Esophagus muscularis mucosa (tissue), 4 donors: ENCODE results near the gene ANGPTL4. TPM values are rescaled to one million over a fixed set of nuclear protein-coding genes. Genes with fewer than 3 reads are reported as not detected.
"Not testable (repeated sequence)": the region's sequence is repeated elsewhere in the genome, so short reads cannot be mapped to it uniquely, and the experiment has no call there.

Experiments used
- DNase-seq: peaks from one replicate; pipeline ENCODE4 v3.0.0-alpha.2; 2017; ENCODE audit errors: extremely low spot score
- H3K27ac ChIP-seq, 4 donors: fragments of 200-600 bp; sonication (generic); replicated peaks in 1 of 4; 1 replicate in 3 of 4; 2 replicates in 1 of 4; pipeline ENCODE4 v1.5.1; 2016 to 2019; ENCODE audit warnings: mild to moderate bottlenecking in 1 of 4
- H3K27me3 ChIP-seq, 4 donors: fragments of 200-600 bp; sonication (generic); one replicate each; pipeline versions ENCODE4 v1.5.1 to v1.6.0; 2016 to 2019
- H3K36me3 ChIP-seq, 4 donors: fragments of 200-600 bp; sonication (generic); one replicate each; pipeline ENCODE4 v1.5.1; 2016 to 2019
- H3K4me1 ChIP-seq, 4 donors: fragments of 200-600 bp; sonication (generic); one replicate each; pipeline ENCODE4 v1.5.1; 2016 to 2019
- H3K4me3 ChIP-seq, 4 donors: fragments of 200-600 bp; sonication (generic); 1 replicate in 2 of 4; 2 replicates in 2 of 4; pipeline ENCODE4 v1.5.1; 2016 to 2019; ENCODE audit warnings: mild to moderate bottlenecking in 4 of 4, moderate library complexity in 1 of 4
- H3K9me3 ChIP-seq, 4 donors: fragments of 200-600 bp; sonication (generic); 1 replicate in 3 of 4; 2 replicates in 1 of 4; pipeline ENCODE4 v1.5.1; 2016 to 2019
- CTCF ChIP-seq, 3 experiments: fragments of 200-600 bp in 2 of 3; fragments of 450-650 bp in 1 of 3; sonication (generic) in 2 of 3; IDR thresholded peaks; one replicate each; pipeline ENCODE4 v1.5.1; 2017 to 2019; ENCODE audit warnings: antibody characterized with exemption in 3 of 3, mild to moderate bottlenecking in 2 of 3, moderate library complexity in 1 of 3
- EP300 ChIP-seq: sonication (generic); formaldehyde crosslinking; IDR thresholded peaks from one replicate; pipeline ENCODE4 v1.6.1; 2017; ENCODE audit warnings: antibody characterized with exemption
- POLR2A ChIP-seq: fragments of 450-650 bp; IDR thresholded peaks from one replicate; pipeline ENCODE4 v1.6.1; 2017; ENCODE audit warnings: antibody characterized with exemption, moderate library complexity, mild to moderate bottlenecking, low read depth
- POLR2AphosphoS5 ChIP-seq, 2 donors: sonication (generic); formaldehyde crosslinking; IDR thresholded peaks; one replicate each; pipeline ENCODE4 v1.6.1; 2017; ENCODE audit warnings: antibody characterized with exemption in 2 of 2
- WGBS: methylation state at CpG from one replicate; pipeline ENCODE4 v1.1.5; 2018; 5-methylcytosine and 5-hydroxymethylcytosine counted together
- intact Hi-C: fragments of 100-400 bp; cut with DNase I; formaldehyde crosslinking; loops from one replicate; pipeline ENCODE4 v1.15.1; 2023
- total RNA-seq, 4 donors: library from RNA; depleted of rRNA; stranded (reverse); fragments of >200 nt; gene quantifications; one replicate each; pipeline versions ENCODE4 v1.1.0 to v1.2.1, GENCODE V29; 2016

ANGPTL4 gene
- total RNA-seq, 4 donors from 2014 or later, result 3.7 to 37.9 (median 22.6) TPM

- 90% methylated on average over 19 of the region's 19 CpGs for WGBS
- Histone ChIP-seq H3K4me3 (no peak overlapping the region), H3K36me3 (peaks cover 0 to 84% (median 26%) of the 10 kb centered on the region in 4 donors), H3K27ac (peak overlapping the region in 1 of 4 donors; percentile 27), H3K9me3 (no peaks in the 10 kb centered on the region), H3K4me1 (peaks cover 18 to 53% (median 49%) of the 10 kb centered on the region in 4 donors), H3K27me3 (no peaks in the 10 kb centered on the region)
- no peak for DNase-seq
- TF ChIP-seq POLR2AphosphoS5 (IDR thresholded peaks at IDR 0.05), result no peak
- no peak for TF ChIP-seq CTCF (IDR thresholded peaks at IDR 0.05)
- TF ChIP-seq POLR2A, result no peak
- no peak for TF ChIP-seq EP300
- intact Hi-C loops, result no loop called here
These were observed 6.4 kb downstream of the ANGPTL4 start for GRCh38 chr19:8370176-8371010.

GRCh38 chr19:8371011-8371804 lies 7.3 kb downstream of the ANGPTL4 start:
- WGBS, result 89% methylated on average over 16 of the region's 28 CpGs
- Histone ChIP-seq H3K27ac (peak overlapping the region in 1 of 4 donors; percentile 27), H3K9me3 (no peaks in the 10 kb centered on the region), H3K27me3 (no peaks in the 10 kb centered on the region), H3K4me1 (peaks cover 18 to 45% (median 43%) of the 10 kb centered on the region in 4 donors), H3K36me3 (peaks cover 0 to 76% (median 34%) of the 10 kb centered on the region in 4 donors), H3K4me3 (no peak overlapping the region)
- intact Hi-C loops, result no loop called here
- TF ChIP-seq EP300 (no peak), CTCF (IDR thresholded peaks at IDR 0.05) (no peak), POLR2A (no peak), POLR2AphosphoS5 (IDR thresholded peaks at IDR 0.05) (peak in 1 of 2 donors; percentile 6)
- DNase-seq, result no peak

GRCh38 chr19:8373867-8374813 lies 10.2 kb downstream of the ANGPTL4 start:
- TF ChIP-seq POLR2A (no peak), CTCF (IDR thresholded peaks at IDR 0.05) (no peak), POLR2AphosphoS5 (IDR thresholded peaks at IDR 0.05) (peak in 1 of 2 donors; percentile 44), EP300 (no peak)
- WGBS, result 85% methylated on average over 16 of the region's 26 CpGs
- peak overlapping the region in 2 of 4 donors; percentile 50 to 55 for H3K27ac ChIP-seq
- intact Hi-C loops, result no loop called here
- H3K36me3 ChIP-seq, result peaks cover 0 to 57% (median 41%) of the 10 kb centered on the region in 4 donors
- H3K4me1 ChIP-seq, result peaks cover 0 to 17% (median 14%) of the 10 kb centered on the region in 4 donors
- H3K27me3 ChIP-seq, result no peaks in the 10 kb centered on the region
- no peak overlapping the region for H3K4me3 ChIP-seq
- no peak for DNase-seq
- no peaks in the 10 kb centered on the region for H3K9me3 ChIP-seq

GRCh38 chr19:8375766-8376165 lies 11.8 kb downstream of the ANGPTL4 start:
- H3K4me3 ChIP-seq, H3K9me3 ChIP-seq, DNase-seq, intact Hi-C loops, H3K27ac ChIP-seq, H3K27me3 ChIP-seq: not testable (repeated sequence)
- peaks cover 0 to 12% (median 9%) of the 10 kb centered on the region in 4 donors for H3K4me1 ChIP-seq
- 97% methylated on average over 24 of the region's 32 CpGs for WGBS
- H3K36me3 ChIP-seq, result peaks cover 0 to 45% (median 37%) of the 10 kb centered on the region in 4 donors

- H3K9me3 ChIP-seq, intact Hi-C loops, DNase-seq, H3K27ac ChIP-seq, H3K4me3 ChIP-seq, H3K27me3 ChIP-seq: not testable (repeated sequence)
- 92% methylated on average over 6 of the region's 10 CpGs for WGBS
- Histone ChIP-seq H3K4me1 (peaks cover 0 to 12% (median 7%) of the 10 kb centered on the region in 4 donors), H3K36me3 (peaks cover 0 to 38% (median 33%) of the 10 kb centered on the region in 4 donors)
These were observed 12.5 kb downstream of the ANGPTL4 start for GRCh38 chr19:8376373-8376974.
